RWPE1 (cell line): ENCODE results near the gene NFILZ.

Experiments used
- CTCF ChIA-PET: fragments of 350-600 bp; sonication (Branson Sonifier 250); formaldehyde crosslinking; extraction: SDS; loops from one replicate; lab custom pipeline; 2021; lab: Yijun Ruan, JAX
- POLR2A ChIA-PET: fragments of 400-600 bp; formaldehyde crosslinking; extraction: SDS; loops from one replicate; lab custom pipeline; 2020; ENCODE audit warnings: antibody characterized with exemption; ENCODE audit not compliant: low non-redundant PET; lab: Yijun Ruan, JAX
- DNase-seq: peaks from one replicate; pipeline ENCODE4 v3.0.0; 2012; ENCODE audit warnings: low spot score
- H3K27ac ChIP-seq: fragments of 450-650 bp; 2 replicates; pipeline ENCODE4 v1.5.1; 2017
- CTCF ChIP-seq: fragments of 450-650 bp; conservative IDR thresholded peaks from 2 replicates; pipeline ENCODE4 v1.5.1; 2017; ENCODE audit warnings: low read depth, mild to moderate bottlenecking

Gene NFILZ

DNA sequence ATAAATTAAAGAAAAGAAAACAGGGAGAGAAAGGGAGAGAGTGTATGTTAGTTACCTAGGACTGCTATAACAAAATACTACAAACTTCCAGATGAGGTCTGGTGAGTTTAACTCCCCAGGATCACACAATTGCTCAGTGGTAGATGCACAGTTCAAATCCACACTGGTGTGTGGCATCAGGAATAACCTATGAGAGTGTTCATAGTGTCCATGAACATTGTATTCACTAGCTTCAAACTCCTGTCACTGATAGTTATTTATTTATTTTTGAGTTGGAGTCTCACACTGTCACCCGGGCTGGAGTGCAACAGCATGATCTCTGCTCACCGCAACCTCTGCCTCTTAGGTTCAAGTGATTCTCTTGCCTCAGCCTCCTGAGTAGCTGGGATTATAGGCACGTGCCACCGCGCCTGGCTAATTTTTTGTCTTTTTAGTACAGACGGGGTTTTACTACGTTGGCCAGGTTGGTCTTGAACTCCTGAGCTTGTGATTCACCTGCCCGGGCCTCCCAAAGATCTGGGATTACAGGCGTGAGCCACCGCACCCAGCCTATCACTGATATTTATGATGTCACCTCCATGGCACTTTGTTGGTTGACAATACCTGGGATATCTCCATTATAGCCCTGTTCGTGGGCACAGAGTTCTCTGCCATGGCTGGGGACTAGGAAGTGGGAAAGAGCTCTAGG, at the start of gene NFILZ:
NFILZ (plus strand) TSS at position 638 of the 688 bp plus-strand sequence. CDS start 46,133 bp downstream, outside the sequence.
- no peak for TF ChIP-seq CTCF
- CTCF ChIA-PET: interaction anchor here (0.6 kb wide), 1 partner anchor 48 kb away, joined by 4 read pairs; no protein-coding TSS in a partner anchor
- no peak for DNase-seq
- POLR2A ChIA-PET: no interaction called here
- H3K27ac ChIP-seq: no peak within 1 kb of the TSS

GRCh38 chr19:8580710-8581281, 49.6 kb upstream of the NFILZ start:
- ChIA-PET CTCF (interaction anchor here (0.5 to 2.0 kb wide), 30 partner anchors 8 to 1243 kb away, joined by 3 to 9 read pairs (median 4); no protein-coding TSS in a partner anchor), POLR2A (no interaction called here)
- TF ChIP-seq CTCF: peak; percentile 97
- H3K27ac ChIP-seq: no peak overlapping the region
- peak; percentile 55 for DNase-seq

DNA sequence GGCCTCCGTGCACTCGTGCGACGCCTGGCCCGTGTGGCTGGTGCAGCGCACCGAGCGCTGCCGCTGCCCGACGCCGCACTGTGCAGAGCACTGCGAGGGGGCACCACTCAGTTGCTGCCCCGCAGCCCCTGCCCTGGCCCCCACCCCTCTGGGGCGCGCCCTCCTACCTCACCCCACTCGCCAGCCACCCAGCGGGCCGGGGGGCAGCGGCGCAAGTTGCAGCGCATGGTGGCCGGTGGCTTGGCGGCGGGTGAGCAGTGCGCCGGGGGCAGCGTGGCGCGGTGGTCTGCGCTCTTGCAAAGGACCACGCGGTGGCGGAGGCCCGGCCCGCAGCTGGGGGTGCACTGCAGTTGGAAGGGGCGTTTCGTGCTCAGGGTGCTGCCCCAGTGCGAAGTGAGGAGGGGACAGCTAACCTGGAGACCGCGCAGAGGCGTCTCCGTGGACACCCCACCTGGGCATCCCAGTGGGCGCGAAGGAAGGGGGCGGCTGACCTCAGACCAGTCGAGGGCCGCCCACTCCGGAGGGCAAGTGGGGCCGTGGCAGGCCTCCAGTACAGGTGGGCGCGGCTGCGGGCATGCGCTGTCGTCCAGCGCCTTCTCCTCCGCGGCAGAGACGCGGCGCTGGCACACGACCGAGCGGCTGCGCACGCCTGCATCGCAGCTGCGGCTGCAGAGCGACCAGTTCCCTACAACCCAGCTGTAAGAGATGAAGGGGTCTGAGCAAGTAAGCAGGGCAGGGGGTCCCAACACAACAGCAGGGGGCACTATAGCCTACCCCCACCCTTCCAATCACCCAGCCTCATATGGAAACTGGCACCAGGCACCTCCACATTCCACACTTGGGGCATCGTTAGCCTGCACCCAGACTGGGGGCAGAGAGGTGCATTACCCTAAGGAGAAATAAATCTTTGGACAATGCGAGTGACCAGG, 45.2 kb upstream of the NFILZ start:
- H3K27ac ChIP-seq: no peak overlapping the region
- CTCF ChIA-PET: interaction anchor here (0.6 to 1.5 kb wide), 2 partner anchors 10 to 79 kb away, joined by 3 to 13 read pairs; no protein-coding TSS in a partner anchor
- no peak for TF ChIP-seq CTCF
- no peak for DNase-seq
- POLR2A ChIA-PET: no interaction called here

DNA sequence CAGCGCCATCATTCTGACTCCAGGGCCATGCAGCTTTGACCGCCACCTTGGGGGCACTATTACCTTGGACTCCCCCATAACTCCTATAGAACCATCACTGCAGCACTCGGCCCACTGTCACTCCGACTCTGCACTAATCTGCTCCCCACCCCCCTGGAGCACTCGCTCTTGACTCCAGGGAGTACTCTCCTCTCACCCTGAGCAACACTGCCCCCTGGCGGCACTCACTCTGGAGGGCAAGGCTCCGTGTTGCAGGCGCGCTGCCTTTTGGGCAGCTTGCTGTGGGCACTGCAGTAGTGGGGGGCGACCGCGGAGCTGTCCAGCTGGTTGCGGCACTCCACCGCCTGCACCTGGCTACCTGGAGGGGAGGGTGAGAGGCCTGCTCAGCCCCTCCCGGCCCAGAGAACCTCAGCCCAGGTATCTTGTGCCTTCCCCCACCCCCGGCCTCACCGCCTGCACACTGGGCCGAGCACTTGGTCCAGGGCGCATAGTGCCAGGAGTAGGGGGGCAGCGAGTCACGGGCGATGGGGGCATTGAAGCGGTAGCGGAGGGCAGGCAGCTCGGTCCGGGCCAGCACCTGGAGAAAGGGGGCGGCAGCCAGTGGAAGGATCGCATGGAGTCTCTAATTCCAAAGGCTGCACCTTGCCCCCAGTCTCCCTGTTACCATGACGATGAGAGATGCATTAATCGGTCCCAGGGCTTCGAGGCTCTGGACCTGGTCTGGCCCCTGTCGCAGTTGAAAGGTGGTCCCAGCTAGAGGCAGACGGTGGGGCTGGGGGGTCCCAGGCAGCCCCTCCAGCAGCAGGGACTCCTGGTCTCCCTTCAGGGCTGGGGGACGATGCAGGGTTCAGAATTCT, 44.3 kb upstream of the NFILZ start:
- ChIA-PET CTCF (interaction anchor here (0.6 to 1.5 kb wide), 5 partner anchors 9 to 448 kb away, joined by 3 to 13 read pairs (median 3); no protein-coding TSS in a partner anchor), POLR2A (no interaction called here)
- peak; percentile 43 for TF ChIP-seq CTCF
- DNase-seq: peak; percentile 30
- H3K27ac ChIP-seq: no peak overlapping the region

GRCh38 chr19:8589177-8589714, 41.2 kb upstream of the NFILZ start:
- CTCF ChIA-PET: interaction anchor here (1.5 kb wide), 1 partner anchor 8 kb away, joined by 4 read pairs; no protein-coding TSS in a partner anchor
- TF ChIP-seq CTCF: no peak
- no peak for DNase-seq
- POLR2A ChIA-PET: no interaction called here
- no peak overlapping the region for H3K27ac ChIP-seq
